ENCODE data around the gene TAOK1.

TAOK1 gene

DNA sequence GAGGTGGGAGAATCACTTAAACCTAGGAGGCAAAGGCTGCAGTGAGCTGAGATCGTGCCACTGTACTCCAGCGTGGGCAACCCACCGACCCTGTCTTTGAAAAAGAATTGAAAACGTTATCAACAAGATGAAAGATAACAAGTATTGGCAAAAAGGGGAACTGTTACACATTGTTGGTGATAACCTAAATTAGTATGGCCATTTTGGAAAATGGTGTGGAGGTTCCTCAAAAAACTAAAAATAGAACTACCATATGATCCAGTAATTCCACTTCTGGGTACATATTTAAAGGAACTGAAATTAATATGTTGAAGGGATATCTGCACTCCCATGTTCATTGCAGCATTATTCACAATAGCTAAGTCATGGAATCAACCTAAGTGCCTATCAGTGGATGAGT, 115.7 kb downstream of the TAOK1 start:
- no peak for DNase-seq (ENCODE audit: low read depth)
- H3K4me3 ChIP-seq (ENCODE audit: low read depth, low read length): no peak overlapping the region
- in situ Hi-C loops (cut with HindIII; ENCODE audit: low sequenced_read_pairs): no loop called here
- TF ChIP-seq, protein P1, sequence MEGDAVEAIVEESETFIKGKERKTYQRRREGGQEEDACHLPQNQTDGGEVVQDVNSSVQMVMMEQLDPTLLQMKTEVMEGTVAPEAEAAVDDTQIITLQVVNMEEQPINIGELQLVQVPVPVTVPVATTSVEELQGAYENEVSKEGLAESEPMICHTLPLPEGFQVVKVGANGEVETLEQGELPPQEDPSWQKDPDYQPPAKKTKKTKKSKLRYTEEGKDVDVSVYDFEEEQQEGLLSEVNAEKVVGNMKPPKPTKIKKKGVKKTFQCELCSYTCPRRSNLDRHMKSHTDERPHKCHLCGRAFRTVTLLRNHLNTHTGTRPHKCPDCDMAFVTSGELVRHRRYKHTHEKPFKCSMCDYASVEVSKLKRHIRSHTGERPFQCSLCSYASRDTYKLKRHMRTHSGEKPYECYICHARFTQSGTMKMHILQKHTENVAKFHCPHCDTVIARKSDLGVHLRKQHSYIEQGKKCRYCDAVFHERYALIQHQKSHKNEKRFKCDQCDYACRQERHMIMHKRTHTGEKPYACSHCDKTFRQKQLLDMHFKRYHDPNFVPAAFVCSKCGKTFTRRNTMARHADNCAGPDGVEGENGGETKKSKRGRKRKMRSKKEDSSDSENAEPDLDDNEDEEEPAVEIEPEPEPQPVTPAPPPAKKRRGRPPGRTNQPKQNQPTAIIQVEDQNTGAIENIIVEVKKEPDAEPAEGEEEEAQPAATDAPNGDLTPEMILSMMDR (IDR thresholded peaks at IDR 0.05; ENCODE audit: low read depth, low read length, missing control alignments): no peak

DNA sequence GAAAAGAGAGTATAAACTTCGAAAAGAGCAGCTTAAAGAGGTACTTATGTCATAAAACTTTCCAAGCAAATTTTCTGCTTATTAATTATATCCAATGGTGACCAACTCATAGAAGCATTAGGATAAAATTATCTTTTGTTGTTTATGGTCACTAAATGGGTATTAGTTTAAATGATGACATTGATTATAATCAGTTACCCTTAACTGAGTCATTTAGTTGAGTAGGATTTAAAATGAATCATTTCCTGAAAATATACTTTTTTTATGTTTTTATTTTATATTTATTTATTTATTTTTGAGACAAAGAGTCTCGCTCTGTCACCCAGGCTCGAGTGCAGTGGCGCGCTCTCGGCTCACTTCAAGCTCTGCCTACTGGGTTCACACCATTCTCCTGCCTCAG, 120.8 kb downstream of the TAOK1 start:
- TF ChIP-seq, protein P1 (IDR thresholded peaks at IDR 0.05; ENCODE audit: low read depth, low read length, missing control alignments): no peak
- in situ Hi-C loops (cut with HindIII; ENCODE audit: low sequenced_read_pairs): no loop called here
- no peak overlapping the region for H3K4me3 ChIP-seq (ENCODE audit: low read depth, low read length)
- DNase-seq (ENCODE audit: low read depth): no peak

DNA sequence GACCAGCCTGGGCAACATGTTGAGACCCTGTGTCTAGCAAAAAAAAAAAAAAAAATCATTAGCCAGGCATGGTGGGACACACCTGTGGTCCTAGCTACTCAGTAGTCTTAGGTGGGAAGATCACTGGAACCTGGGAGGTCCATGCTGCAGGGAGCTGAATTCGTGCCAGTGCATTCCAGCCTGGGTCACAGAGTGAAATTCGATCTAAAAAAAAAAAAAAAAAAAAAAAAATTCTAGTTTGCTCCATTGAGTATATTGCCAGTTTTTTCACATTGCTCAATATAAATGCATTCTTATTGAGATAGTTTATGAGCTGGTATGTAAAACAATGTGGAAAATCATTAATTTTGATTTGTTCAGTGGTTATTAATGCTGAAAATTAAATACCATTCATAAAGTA, 124.6 kb downstream of the TAOK1 start:
- TF ChIP-seq, protein P1 (IDR thresholded peaks at IDR 0.05; ENCODE audit: low read depth, low read length, missing control alignments): no peak
- DNase-seq (ENCODE audit: low read depth): peak; percentile 39
- in situ Hi-C loops (cut with HindIII; ENCODE audit: low sequenced_read_pairs): no loop called here
- no peak overlapping the region for H3K4me3 ChIP-seq (ENCODE audit: low read depth, low read length)

DNA sequence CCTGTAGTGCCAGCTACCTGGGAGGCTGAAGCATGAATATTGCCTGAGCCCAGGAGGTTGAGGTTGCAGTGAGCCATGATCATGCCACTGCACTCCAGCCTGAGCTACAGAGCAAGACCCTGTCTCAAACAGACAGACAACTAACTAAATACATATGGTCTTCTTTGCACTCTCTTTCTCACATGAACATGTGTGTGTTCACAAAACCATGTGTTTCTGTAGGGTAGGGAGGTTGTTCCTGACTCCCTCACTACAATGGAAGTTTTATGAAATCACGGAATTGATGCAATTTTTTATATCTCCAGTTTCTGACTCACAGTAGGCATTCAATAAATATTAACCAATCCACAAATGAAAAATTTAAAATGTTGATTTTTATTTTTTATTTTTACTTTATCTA, 128.2 kb downstream of the TAOK1 start:
- DNase-seq (ENCODE audit: low read depth): no peak
- in situ Hi-C loops (cut with HindIII; ENCODE audit: low sequenced_read_pairs): no loop called here
- TF ChIP-seq, protein P1 (IDR thresholded peaks at IDR 0.05; ENCODE audit: low read depth, low read length, missing control alignments): no peak
- H3K4me3 ChIP-seq (ENCODE audit: low read depth, low read length): no peak overlapping the region

DNA sequence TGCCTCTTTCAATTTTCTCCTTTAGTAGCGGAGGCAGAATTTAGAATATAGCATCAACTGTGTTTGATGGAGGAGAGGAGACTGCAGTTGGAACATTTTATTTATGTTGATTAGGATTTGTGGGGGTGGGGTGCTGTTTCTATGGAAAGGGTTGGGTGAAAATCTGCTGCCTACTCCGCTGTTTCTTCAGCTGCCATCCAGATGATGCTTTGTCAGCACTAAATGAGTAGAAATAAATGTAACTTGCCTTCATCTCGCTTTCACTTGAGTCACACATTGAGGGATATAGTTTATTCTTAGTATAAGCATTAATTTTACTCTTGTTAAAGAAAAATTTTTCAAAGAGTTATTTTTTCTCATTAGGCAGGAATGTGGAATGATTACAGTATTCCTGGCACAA, 134.5 kb downstream of the TAOK1 start:
- TF ChIP-seq, protein P1 (IDR thresholded peaks at IDR 0.05; ENCODE audit: low read depth, low read length, missing control alignments): no peak
- DNase-seq (ENCODE audit: low read depth): no peak
- in situ Hi-C loops (cut with HindIII; ENCODE audit: low sequenced_read_pairs): loop anchor here (10.0 kb wide), 2 partner anchors 70 to 170 kb away; no protein-coding TSS in a partner anchor
- no peak overlapping the region for H3K4me3 ChIP-seq (ENCODE audit: low read depth, low read length)

DNA sequence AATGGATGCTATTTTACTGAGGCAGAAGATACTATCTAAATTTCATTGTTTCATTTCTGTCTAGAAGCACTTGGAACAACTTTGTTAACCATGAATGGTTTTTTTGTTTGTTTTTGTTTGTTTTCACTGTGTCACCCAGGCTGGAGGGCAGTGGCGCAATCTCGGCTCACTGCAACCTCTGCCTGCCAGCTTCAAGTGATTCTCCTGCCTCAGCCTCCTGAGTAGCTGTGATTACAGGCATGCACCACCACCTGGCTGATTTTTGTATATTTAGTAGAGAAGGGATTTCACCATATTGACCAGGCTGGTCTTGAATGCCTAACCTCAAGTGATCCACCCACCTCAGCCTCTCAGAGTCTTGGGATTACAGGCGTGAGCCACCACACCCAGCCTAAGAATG, 136.2 kb downstream of the TAOK1 start:
- TF ChIP-seq, protein P1 (IDR thresholded peaks at IDR 0.05; ENCODE audit: low read depth, low read length, missing control alignments): no peak
- no peak overlapping the region for H3K4me3 ChIP-seq (ENCODE audit: low read depth, low read length)
- in situ Hi-C loops (cut with HindIII; ENCODE audit: low sequenced_read_pairs): loop anchor here (10.0 kb wide), 2 partner anchors 72 to 172 kb away; no protein-coding TSS in a partner anchor
- no peak for DNase-seq (ENCODE audit: low read depth)

DNA sequence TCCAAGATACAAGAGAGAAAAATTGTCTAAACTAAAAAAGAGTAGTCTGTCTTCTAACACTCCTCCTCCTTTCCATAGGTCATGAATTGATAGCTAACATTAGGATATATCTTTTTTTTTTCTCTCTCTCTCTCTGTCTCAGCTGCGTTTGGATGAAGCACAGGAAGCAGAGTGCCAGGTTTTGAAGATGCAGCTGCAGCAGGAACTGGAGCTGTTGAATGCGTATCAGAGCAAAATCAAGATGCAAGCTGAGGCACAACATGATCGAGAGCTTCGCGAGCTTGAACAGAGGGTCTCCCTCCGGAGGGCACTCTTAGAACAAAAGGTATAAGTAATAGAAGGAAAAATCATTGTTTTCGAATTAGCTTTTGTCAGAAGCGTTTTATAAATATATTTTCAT, 143.8 kb downstream of the TAOK1 start:
- TF ChIP-seq, protein P1 (IDR thresholded peaks at IDR 0.05; ENCODE audit: low read depth, low read length, missing control alignments): no peak
- no peak for DNase-seq (ENCODE audit: low read depth)
- H3K4me3 ChIP-seq (ENCODE audit: low read depth, low read length): no peak overlapping the region
- in situ Hi-C loops (cut with HindIII; ENCODE audit: low sequenced_read_pairs): no loop called here

All from astrocyte of the cerebellum (primary cell).